ENCODE results near the gene BMP8B.

GRCh38 chr1:39827201-39827600 lies 38.5 kb upstream of the BMP8B start:
- no peak for TF ChIP-seq CTCF (IDR thresholded peaks at IDR 0.05)
- TF ChIP-seq POLR2A (IDR thresholded peaks at IDR 0.05): no peak
